ENCODE data around the gene KDM4B. TPM values are rescaled to one million over a fixed set of nuclear protein-coding genes. Genes with fewer than 3 reads are reported as not detected.
"Not testable (repeated sequence)": the region's sequence is repeated elsewhere in the genome, so short reads cannot be mapped to it uniquely, and the experiment has no call there.

KDM4B gene
- total RNA-seq, 1 donor from 2014 or later = 49.2 TPM

GRCh38 chr19:4952945-4953344, 16.0 kb upstream of the KDM4B start:
- H3K9me3 Mint-ChIP-seq = no peaks in the 10 kb centered on the region
- H3K4me3 Mint-ChIP-seq = no peak overlapping the region
- H3K27ac Mint-ChIP-seq = no peak overlapping the region
- H3K27me3 Mint-ChIP-seq = no peaks in the 10 kb centered on the region
- intact Hi-C loops (cut with micrococcal nuclease) = no loop called here
- DNase-seq = no peak
- peaks cover 2% of the 10 kb centered on the region for H3K4me1 Mint-ChIP-seq
- peaks cover 47% of the 10 kb centered on the region for H3K36me3 Mint-ChIP-seq (ENCODE audit: low read depth)

DNA sequence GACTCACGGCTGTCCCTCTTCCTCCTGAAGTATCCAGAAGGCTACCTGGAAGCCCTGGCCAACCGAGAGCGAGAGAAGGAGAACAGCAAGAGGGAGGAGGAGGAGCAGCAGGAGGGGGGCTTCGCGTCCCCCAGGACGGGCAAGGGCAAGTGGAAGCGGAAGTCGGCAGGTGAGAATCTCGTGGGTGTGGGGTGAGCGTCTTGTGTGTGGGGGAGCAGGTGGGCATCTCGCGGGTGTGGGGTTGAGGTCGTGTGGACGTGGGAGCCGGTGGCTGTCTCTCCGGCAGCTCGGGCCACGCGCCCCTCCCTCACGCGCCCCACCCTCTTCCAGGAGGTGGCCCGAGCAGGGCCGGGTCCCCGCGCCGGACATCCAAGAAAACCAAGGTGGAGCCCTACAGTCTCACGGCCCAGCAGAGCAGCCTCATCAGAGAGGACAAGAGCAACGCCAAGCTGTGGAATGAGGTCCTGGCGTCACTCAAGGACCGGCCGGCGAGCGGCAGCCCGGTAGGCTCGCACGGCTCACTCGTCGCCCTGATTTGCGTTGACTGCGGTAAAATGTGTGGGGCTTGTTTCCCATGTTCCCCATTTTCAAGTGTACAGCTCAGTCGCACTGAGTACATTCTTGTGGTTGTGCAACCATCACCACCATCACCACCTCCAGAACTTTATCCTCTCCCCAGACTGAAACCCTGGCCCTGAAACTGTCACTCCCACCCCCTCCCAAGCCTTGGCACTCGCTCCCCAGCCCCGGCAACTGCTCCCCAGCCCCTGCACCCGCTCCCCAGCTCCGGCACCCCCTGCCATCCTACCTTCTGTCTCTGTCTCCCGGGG, 14.4 kb upstream of the KDM4B start:
- H3K9me3 Mint-ChIP-seq; DNase-seq; H3K4me3 Mint-ChIP-seq; H3K27ac Mint-ChIP-seq; H3K4me1 Mint-ChIP-seq; H3K27me3 Mint-ChIP-seq; intact Hi-C loops (cut with micrococcal nuclease): not testable (repeated sequence)
- H3K36me3 Mint-ChIP-seq (ENCODE audit: low read depth) = peaks cover 48% of the 10 kb centered on the region

GRCh38 chr19:4955274-4955673, 13.6 kb upstream of the KDM4B start:
- intact Hi-C loops (cut with micrococcal nuclease) = no loop called here
- DNase-seq = no peak
- H3K36me3 Mint-ChIP-seq (ENCODE audit: low read depth) = peaks cover 51% of the 10 kb centered on the region
- H3K27me3 Mint-ChIP-seq = no peaks in the 10 kb centered on the region
- H3K4me1 Mint-ChIP-seq = peaks cover 2% of the 10 kb centered on the region
- peak overlapping the region; percentile 71 for H3K27ac Mint-ChIP-seq
- no peaks in the 10 kb centered on the region for H3K9me3 Mint-ChIP-seq
- no peak overlapping the region for H3K4me3 Mint-ChIP-seq

- intact Hi-C loops (cut with micrococcal nuclease) = no loop called here
- H3K27me3 Mint-ChIP-seq = no peaks in the 10 kb centered on the region
- no peak overlapping the region for H3K4me3 Mint-ChIP-seq
- H3K27ac Mint-ChIP-seq = no peak overlapping the region
- H3K9me3 Mint-ChIP-seq = no peaks in the 10 kb centered on the region
- H3K4me1 Mint-ChIP-seq = peaks cover 1% of the 10 kb centered on the region
- no peak for DNase-seq
- peaks cover 43% of the 10 kb centered on the region for H3K36me3 Mint-ChIP-seq (ENCODE audit: low read depth)
Measured at GRCh38 chr19:4957981-4958380, 10.9 kb upstream of the KDM4B start.

- no peak overlapping the region for H3K27ac Mint-ChIP-seq
- no peaks in the 10 kb centered on the region for H3K27me3 Mint-ChIP-seq
- H3K36me3 Mint-ChIP-seq (ENCODE audit: low read depth) = peaks cover 42% of the 10 kb centered on the region
- DNase-seq = no peak
- H3K4me3 Mint-ChIP-seq = no peak overlapping the region
- no peaks in the 10 kb centered on the region for H3K9me3 Mint-ChIP-seq
- peaks cover 3% of the 10 kb centered on the region for H3K4me1 Mint-ChIP-seq
- intact Hi-C loops (cut with micrococcal nuclease) = no loop called here
Measured at GRCh38 chr19:4962085-4962619, 6.8 kb upstream of the KDM4B start.

DNA sequence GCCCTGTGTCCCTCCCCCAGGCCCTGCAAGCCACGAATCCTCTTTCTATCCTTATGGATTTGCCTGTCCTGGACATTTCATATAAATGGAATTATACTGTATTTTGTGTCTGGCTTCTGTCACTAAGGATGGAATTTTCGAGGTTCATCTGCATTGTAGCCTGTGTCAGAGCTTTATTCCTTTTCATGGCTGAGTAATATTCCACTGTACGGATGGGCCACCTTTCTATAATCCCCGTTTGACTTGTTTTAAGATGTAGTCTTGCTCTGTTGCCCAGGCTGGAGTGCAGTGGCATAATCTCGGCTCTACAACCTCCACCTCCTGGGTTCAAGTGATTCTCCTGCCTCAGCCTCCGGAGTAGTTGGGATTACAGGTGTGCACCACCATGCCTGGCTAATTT, 3.9 kb upstream of the KDM4B start:
- H3K36me3 Mint-ChIP-seq (ENCODE audit: low read depth) = peaks cover 37% of the 10 kb centered on the region
- H3K4me3 Mint-ChIP-seq = no peak overlapping the region
- H3K4me1 Mint-ChIP-seq = peaks cover 19% of the 10 kb centered on the region
- no peak for DNase-seq
- peak overlapping the region; percentile 12 for H3K27ac Mint-ChIP-seq
- H3K27me3 Mint-ChIP-seq = no peaks in the 10 kb centered on the region
- intact Hi-C loops (cut with micrococcal nuclease) = no loop called here
- no peaks in the 10 kb centered on the region for H3K9me3 Mint-ChIP-seq

DNA sequence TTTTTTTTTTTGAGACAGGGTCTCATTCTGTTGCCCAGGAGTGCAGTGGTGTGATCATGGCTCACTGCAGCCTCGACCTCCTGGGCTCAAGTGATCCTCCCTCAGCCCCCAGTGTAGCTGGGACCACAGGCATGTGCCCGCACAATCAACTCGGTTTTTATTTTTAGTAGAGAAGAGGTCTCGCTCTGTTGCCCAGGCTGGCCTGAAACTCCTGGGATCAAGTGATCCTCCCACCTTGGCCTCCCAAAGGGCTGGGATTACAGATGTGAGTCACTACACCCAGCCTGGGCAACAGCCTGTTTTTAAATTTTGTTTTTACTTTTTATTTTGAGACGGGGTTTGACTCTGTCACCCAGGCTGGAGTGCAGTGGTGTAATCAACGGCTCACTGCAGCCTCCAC, 2.3 kb upstream of the KDM4B start:
- Mint-ChIP-seq H3K27me3 (no peaks in the 10 kb centered on the region), H3K36me3 (ENCODE audit: low read depth) (peaks cover 40% of the 10 kb centered on the region), H3K4me1 (peaks cover 34% of the 10 kb centered on the region), H3K27ac (no peak overlapping the region), H3K9me3 (no peaks in the 10 kb centered on the region), H3K4me3 (no peak overlapping the region)
- intact Hi-C loops (cut with micrococcal nuclease) = no loop called here
- DNase-seq = no peak

GRCh38 chr19:4967738-4968461, 1.0 kb upstream of the KDM4B start:
- DNase-seq = no peak
- Mint-ChIP-seq H3K36me3 (ENCODE audit: low read depth) (peaks cover 33% of the 10 kb centered on the region), H3K4me3 (peak overlapping the region; percentile 88), H3K9me3 (no peaks in the 10 kb centered on the region), H3K27ac (peak overlapping the region; percentile 94), H3K27me3 (no peaks in the 10 kb centered on the region), H3K4me1 (peaks cover 38% of the 10 kb centered on the region)
- intact Hi-C loops (cut with micrococcal nuclease) = loop anchor here (1.0 kb wide), 3 partner anchors 57 to 244 kb away; partner anchors contain the start of gene FEM1A

- no peaks in the 10 kb centered on the region for H3K27me3 Mint-ChIP-seq
- peak overlapping the region; percentile 98 for H3K4me3 Mint-ChIP-seq
- intact Hi-C loops (cut with micrococcal nuclease) = no loop called here
Measured at GRCh38 chr19:4969292-4969771, 419 bp downstream of the KDM4B start.

DNA sequence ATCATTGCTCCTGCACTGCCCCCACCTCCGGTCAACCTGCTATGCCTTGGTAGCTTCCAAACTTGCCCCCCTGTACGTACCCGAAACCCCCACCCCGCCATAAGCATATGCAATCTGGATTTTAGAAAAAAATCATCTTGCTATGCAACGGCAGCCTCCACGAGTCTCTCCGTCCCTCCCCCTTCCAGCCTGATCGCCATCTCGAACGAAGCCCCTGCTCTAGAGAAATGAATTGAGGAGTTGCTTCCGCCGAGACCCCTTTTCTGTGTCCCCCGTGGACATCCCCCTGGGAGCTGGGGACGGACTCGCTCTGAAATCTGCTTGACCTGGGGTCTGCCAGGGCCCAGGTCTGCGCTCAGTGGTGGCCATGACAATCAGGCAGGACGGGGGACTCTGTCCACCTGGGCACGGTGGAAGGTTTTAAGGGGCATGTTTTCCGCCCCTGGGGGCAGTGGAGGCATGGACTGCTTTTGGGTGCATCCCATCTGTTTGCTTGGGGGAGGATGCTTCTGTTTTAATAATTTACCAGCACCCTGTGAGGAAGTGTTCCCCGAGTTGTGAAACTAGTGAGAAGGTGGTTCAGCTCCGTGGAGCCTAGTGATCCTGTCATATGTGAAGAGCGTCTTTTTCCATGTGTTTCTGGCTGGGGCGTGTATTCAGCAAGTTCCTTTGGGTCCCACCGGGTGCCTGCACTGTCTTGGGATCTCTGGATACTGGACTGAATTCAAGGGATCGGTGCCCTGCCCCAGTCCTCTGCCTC, 1.0 kb downstream of the KDM4B start:
- peak overlapping the region; percentile 88 for H3K27ac Mint-ChIP-seq
- peaks cover 42% of the 10 kb centered on the region for H3K4me1 Mint-ChIP-seq
- peak overlapping the region; percentile 98 for H3K4me3 Mint-ChIP-seq
- no peaks in the 10 kb centered on the region for H3K27me3 Mint-ChIP-seq
- intact Hi-C loops (cut with micrococcal nuclease) = loop anchor here (10.0 kb wide), 1 partner anchor 55 kb away; no protein-coding TSS in a partner anchor
- peak; percentile 76 for DNase-seq
- no peaks in the 10 kb centered on the region for H3K9me3 Mint-ChIP-seq
- H3K36me3 Mint-ChIP-seq (ENCODE audit: low read depth) = peaks cover 21% of the 10 kb centered on the region

More at GRCh38 chr19:4969292-4969771, 419 bp downstream of the KDM4B start:
- Mint-ChIP-seq H3K9me3 (no peaks in the 10 kb centered on the region), H3K36me3 (ENCODE audit: low read depth) (peaks cover 24% of the 10 kb centered on the region), H3K27ac (peak overlapping the region; percentile 88), H3K4me1 (peaks cover 39% of the 10 kb centered on the region)
- no peak for DNase-seq

DNA sequence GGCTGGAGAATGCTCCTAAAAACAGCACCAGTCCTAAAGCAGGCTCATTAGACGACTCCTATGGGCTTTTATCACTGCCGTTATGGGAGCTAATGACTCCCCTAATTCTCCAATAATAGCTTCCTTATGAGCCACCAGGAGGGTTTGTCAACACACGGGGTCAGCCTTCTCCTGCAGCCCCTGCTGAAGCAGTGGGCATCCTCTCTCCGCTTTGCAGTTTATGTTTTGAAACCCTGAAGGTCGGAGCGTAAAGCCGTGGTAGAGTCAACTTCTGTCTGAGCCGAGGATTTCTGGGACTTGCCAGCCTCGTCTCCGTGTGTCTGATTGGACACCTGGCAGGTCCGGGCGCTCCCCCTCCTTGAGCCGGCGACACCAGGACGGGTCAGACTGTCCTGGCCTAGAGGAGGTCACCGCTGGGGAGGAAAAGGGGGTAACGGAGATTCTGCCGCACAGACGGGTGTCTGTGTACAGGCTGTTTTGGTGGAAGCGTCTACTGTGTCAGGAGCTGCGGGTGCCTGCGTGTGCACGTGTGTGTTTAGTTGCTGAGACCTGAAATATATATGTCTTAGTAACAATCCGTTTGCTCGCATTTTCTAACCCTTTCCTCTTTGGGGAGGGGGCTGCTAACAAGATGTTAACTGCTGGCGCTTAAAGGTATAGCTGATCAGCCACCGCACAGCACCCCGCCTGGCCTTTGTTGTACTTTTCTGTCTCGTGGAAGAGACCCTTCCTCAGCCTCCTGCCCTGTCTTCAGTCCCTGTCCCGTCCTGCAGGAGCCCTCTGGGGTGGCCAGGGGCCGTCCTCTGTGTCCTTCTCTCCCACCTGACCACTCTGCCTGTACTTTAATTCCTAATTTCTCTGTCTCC, 1.9 kb downstream of the KDM4B start:
- Mint-ChIP-seq H3K9me3 (no peaks in the 10 kb centered on the region), H3K27ac (peak overlapping the region; percentile 88), H3K36me3 (ENCODE audit: low read depth) (peaks cover 17% of the 10 kb centered on the region), H3K27me3 (no peaks in the 10 kb centered on the region), H3K4me3 (peak overlapping the region; percentile 98), H3K4me1 (peaks cover 42% of the 10 kb centered on the region)
- DNase-seq = peak; percentile 74
- intact Hi-C loops (cut with micrococcal nuclease) = loop anchor here (10.0 kb wide), 1 partner anchor 54 kb away; no protein-coding TSS in a partner anchor

DNA sequence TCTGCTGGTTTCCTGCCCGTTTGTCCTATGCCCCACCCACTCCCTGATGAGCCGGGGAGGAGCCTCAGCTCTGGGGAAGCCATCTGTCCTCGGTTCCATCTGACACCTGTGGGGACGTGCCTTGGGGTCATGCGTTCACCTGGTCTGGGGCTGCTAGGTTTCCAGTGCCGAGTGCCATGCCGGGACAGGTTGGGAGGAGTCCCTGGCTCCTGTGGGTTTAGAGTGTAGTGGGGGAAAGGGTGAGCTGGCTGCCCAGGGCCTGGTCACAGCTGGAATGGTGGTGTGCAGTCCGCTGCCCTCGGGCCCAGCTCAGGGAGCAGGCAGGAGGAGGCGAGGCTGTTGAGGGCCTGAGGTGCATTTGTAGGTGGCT, 2.5 kb downstream of the KDM4B start:
- H3K27ac Mint-ChIP-seq = peak overlapping the region; percentile 78
- no peaks in the 10 kb centered on the region for H3K9me3 Mint-ChIP-seq
- DNase-seq = peak; percentile 85
- intact Hi-C loops (cut with micrococcal nuclease) = loop anchor here (10.0 kb wide), 1 partner anchor 53 kb away; no protein-coding TSS in a partner anchor
- H3K4me1 Mint-ChIP-seq = peaks cover 42% of the 10 kb centered on the region
- H3K27me3 Mint-ChIP-seq = no peaks in the 10 kb centered on the region
- peaks cover 15% of the 10 kb centered on the region for H3K36me3 Mint-ChIP-seq (ENCODE audit: low read depth)
- peak overlapping the region; percentile 98 for H3K4me3 Mint-ChIP-seq
